HEK293T (cell line): Measurements from ENCODE around the gene ADNP.

Experiments
- FOXM1 ChIP-seq: fragments of 450-650 bp; IDR thresholded peaks from 2 replicates; pipeline ENCODE4 v1.6.1; 2017; ENCODE audit warnings: mild to moderate bottlenecking, borderline replicate concordance
- HDGF ChIP-seq: fragments of 450-650 bp; IDR thresholded peaks from 2 replicates; pipeline ENCODE4 v1.6.1; 2017; ENCODE audit warnings: antibody characterized with exemption, borderline replicate concordance
- NFRKB ChIP-seq: fragments of 450-650 bp; IDR thresholded peaks from 2 replicates; pipeline ENCODE4 v1.6.1; 2016; ENCODE audit warnings: mild to moderate bottlenecking, moderate library complexity
- SP1 ChIP-seq: fragments of 450-650 bp; IDR thresholded peaks from 2 replicates; pipeline ENCODE4 v1.6.1; 2017

GRCh38 chr20:50874111-50874757 is 57.0 kb downstream of the ADNP start:
- TF ChIP-seq SP1 (no peak), NFRKB (no peak), HDGF (no peak), FOXM1 (no peak)
